GM12878 (cell line): Measurements from ENCODE around the gene LACTBL1. TPM values are rescaled to one million over a fixed set of nuclear protein-coding genes. Genes with fewer than 3 reads are reported as not detected.

Experiments
- ATAC-seq: fragments of 200-7000 bp; cut with Tn5 transposase; 3 replicates; pipeline ENCODE4 v1.9.1; 2020; ENCODE audit warnings: mild to moderate bottlenecking, moderate library complexity
- BruUV-seq: library from RNA; stranded (reverse); fragments of 400-500 nt; replicated peaks from 2 replicates; lab custom pipeline; 2021; lab: Mats Ljungman, UMichigan
- CTCF ChIA-PET: fragments of 300-600 bp; sonication (Branson Sonifier 250); formaldehyde crosslinking; extraction: SDS; loops from one replicate; lab custom pipeline; 2021; ENCODE audit warnings: inconsistent platforms; lab: Yijun Ruan, JAX
- POLR2A ChIA-PET: fragments of 350-600 bp; formaldehyde crosslinking; extraction: SDS; loops from one replicate; lab custom pipeline; 2021; ENCODE audit warnings: inconsistent platforms; lab: Charles Lee
- RAD21 ChIA-PET: fragments of 300-600 bp; sonication (Branson Sonifier 250); formaldehyde crosslinking; loops from one replicate; lab custom pipeline; 2023; ENCODE audit warnings: antibody characterized with exemption; ENCODE audit not compliant: unreplicated experiment; lab: Charles Lee
- SMC1A ChIA-PET: fragments of 300-600 bp; sonication (Branson Sonifier 250); formaldehyde crosslinking; loops from one replicate; lab custom pipeline; 2023; ENCODE audit not compliant: unreplicated experiment, uncharacterized antibody; lab: Charles Lee
- DNase-seq: peaks from one replicate; pipeline ENCODE4 v3.0.0-alpha.2; 2011; ENCODE audit warnings: low read depth, low spot score
- FAIRE-seq: peaks from 3 replicates; lab custom pipeline; 2011; peaks lifted over from hg19 to GRCh38; lab: Jason Lieb, UNC
- H2AFZ ChIP-seq: 2 replicates; pipeline ENCODE4 v1.6.0; 2011; ENCODE audit warnings: low read depth, low read length, control low read depth; ENCODE audit not compliant: control insufficient read depth
- H3K27ac ChIP-seq: 2 replicates; pipeline ENCODE4 v1.5.1; 2011; ENCODE audit warnings: control low read depth; ENCODE audit not compliant: control insufficient read depth, insufficient read depth
- H3K27me3 ChIP-seq, 2 experiments: replicated peaks in 1 of 2; 2 replicates each; pipeline versions ENCODE4 v1.6.0 to v1.6.1; 2011; ENCODE audit warnings: low read length in 1 of 2; ENCODE audit not compliant: control insufficient read depth in 2 of 2, insufficient read depth in 2 of 2
- H3K36me3 ChIP-seq, 2 experiments: 2 replicates each; pipeline ENCODE4 v1.5.1; 2011; ENCODE audit warnings: low read length in 1 of 2; ENCODE audit not compliant: control insufficient read depth in 2 of 2, insufficient read depth in 2 of 2
- H3K4me1 ChIP-seq: 2 replicates; pipeline ENCODE4 v1.6.1; 2011; ENCODE audit warnings: mild to moderate bottlenecking, low read length, moderate library complexity, mixed read lengths; ENCODE audit not compliant: control insufficient read depth, insufficient read depth
- H3K4me2 ChIP-seq: 2 replicates; pipeline ENCODE4 v1.6.0; 2011; ENCODE audit warnings: control low read depth; ENCODE audit not compliant: control insufficient read depth, insufficient read depth
- H3K4me3 ChIP-seq: fragments of 200-600 bp; sonication (generic); 2 replicates; pipeline ENCODE4 v1.5.1; 2016
- H3K79me2 ChIP-seq: 2 replicates; pipeline ENCODE4 v1.6.0; 2011; ENCODE audit warnings: low read length; ENCODE audit not compliant: control insufficient read depth, insufficient read depth
- H3K9ac ChIP-seq: 2 replicates; pipeline ENCODE4 v1.8.0; 2011; ENCODE audit warnings: low read length, control low read depth, mixed read lengths; ENCODE audit not compliant: control insufficient read depth, insufficient read depth
- H3K9me3 ChIP-seq: replicated peaks from 3 replicates; pipeline ENCODE4 v1.5.1; 2011; ENCODE audit warnings: mild to moderate bottlenecking, low read length; ENCODE audit not compliant: control insufficient read depth, insufficient read depth
- H4K20me1 ChIP-seq: 2 replicates; pipeline ENCODE4 v1.6.0; 2011; ENCODE audit not compliant: control insufficient read depth, insufficient read depth
- BRCA1 ChIP-seq: IDR thresholded peaks from 2 replicates; pipeline ENCODE4 v1.6.1; 2011; ENCODE audit warnings: low read depth, low read length, improper control_type of control experiment
- CEBPB ChIP-seq, 2 experiments: fragments of 150-350 bp in 1 of 2; IDR thresholded peaks; 2 replicates each; pipeline ENCODE4 v1.6.1; 2012 to 2014; ENCODE audit warnings: low read depth in 2 of 2, low read length in 2 of 2, borderline replicate concordance in 1 of 2, inconsistent platforms in 1 of 2
- IKZF2 ChIP-seq, 2 experiments: fragments of 450-650 bp; IDR thresholded peaks; 2 replicates each; pipeline ENCODE4 v1.6.1; 2017; ENCODE audit warnings: mild to moderate bottlenecking in 2 of 2, moderate library complexity in 2 of 2
- POU2F2 ChIP-seq: IDR thresholded peaks from 3 replicates; pipeline ENCODE4 v1.6.1; 2011; ENCODE audit warnings: low read depth, mild to moderate bottlenecking, low read length, borderline replicate concordance
- SRF ChIP-seq, 2 experiments: IDR thresholded peaks; 2 replicates each; pipeline ENCODE4 v1.6.1; 2011; ENCODE audit warnings: low read depth in 2 of 2, low read length in 2 of 2, mild to moderate bottlenecking in 1 of 2, moderate library complexity in 1 of 2
- TCF12 ChIP-seq: IDR thresholded peaks from 2 replicates; pipeline ENCODE4 v1.6.1; 2011; ENCODE audit warnings: low read depth, mild to moderate bottlenecking, low read length
- WRNIP1 ChIP-seq: IDR thresholded peaks from 2 replicates; pipeline ENCODE4 v1.6.1; 2011; ENCODE audit warnings: low read depth, low read length, improper control_type of control experiment, borderline replicate concordance
- WGBS: methylation state at CpG from one replicate; pipeline ENCODE4 v1.1.6; 2016; ENCODE audit warnings: low lambda C conversion rate; ENCODE audit not compliant: insufficient replicate concordance, insufficient coverage; ENCODE audit errors: missing lambda C conversion rate; 5-methylcytosine and 5-hydroxymethylcytosine counted together
- in situ Hi-C: fragments of 300-500 bp; cut with MboI; formaldehyde crosslinking; loops from 9 replicates; pipeline ENCODE4 v1.14.3; 2018; ENCODE audit warnings: mixed read lengths
- intact Hi-C: fragments of 100-400 bp; cut with micrococcal nuclease; formaldehyde crosslinking; loops from one replicate; pipeline ENCODE4 v1.14.2; 2022; ENCODE audit not compliant: unreplicated experiment
- polyA plus RNA-seq, 11 experiments: library from polyadenylated mRNA; depleted of rRNA in 4 of 11; unstranded in 6 of 11; stranded (reverse) in 5 of 11; fragments of >200 nt; fragmentation: Nextera tagmentation in 4 of 11; fragmentation: Illumina TruSeq in 1 of 11; extraction: Ambion mirVana in 4 of 11; extraction: Trizol in 1 of 11; gene quantifications; 1 replicate in 1 of 11; 2 replicates in 10 of 11; pipeline versions ENCODE4 v1.2.1 to v1.2.3, GENCODE V29; 2011 to 2016; ENCODE audit warnings: inconsistent platforms in 2 of 11, missing spikeins in 2 of 11, low read depth in 1 of 11
- total RNA-seq, 4 experiments: library from RNA; depleted of rRNA in 3 of 4; stranded (reverse); fragments of >200 nt in 3 of 4; fragmentation: Illumina TruSeq in 1 of 4; extraction: Trizol in 1 of 4; gene quantifications; 2 replicates each; pipeline versions ENCODE4 v1.2.1 to v1.2.3, GENCODE V29; 2013 to 2021
- TF ChIP-seq, protein P1 (sequence below): fragments of 450-650 bp; IDR thresholded peaks from 2 replicates; pipeline ENCODE4 v1.6.1; 2017; ENCODE audit warnings: borderline replicate concordance

LACTBL1 gene
- total and polyA plus RNA-seq, 10 of the 15 experiments (the other 5 are each of a cell fraction or from before 2014, with no cell fraction given): 0.08 TPM; not detected in 9

DNA sequence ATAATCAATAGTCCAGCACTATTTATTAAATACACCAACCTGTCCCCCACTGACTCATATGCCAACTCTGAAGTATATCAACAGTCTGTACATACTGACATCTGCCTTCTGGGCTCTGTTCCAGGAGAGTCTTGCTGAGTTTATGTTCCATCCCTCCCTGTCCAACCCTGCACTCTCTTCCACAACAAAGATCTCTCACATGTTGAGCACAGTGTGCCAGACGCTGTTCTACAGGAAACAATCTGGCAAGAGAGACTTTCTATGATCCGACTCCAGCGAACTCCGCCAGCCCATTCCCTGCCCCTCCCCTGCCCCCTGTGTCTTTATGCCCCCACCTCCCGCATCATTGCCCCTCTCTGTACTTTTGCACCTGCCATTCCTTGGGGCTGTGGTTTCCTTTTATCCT, 3.4 kb downstream of the LACTBL1 start (continued):
- no peak for TF ChIP-seq SRF (IDR thresholded peaks at IDR 0.05; ENCODE audit: low read depth in 2 of 2, low read length in 2 of 2)
- TF ChIP-seq TCF12: no peak
- TF ChIP-seq, protein P1, sequence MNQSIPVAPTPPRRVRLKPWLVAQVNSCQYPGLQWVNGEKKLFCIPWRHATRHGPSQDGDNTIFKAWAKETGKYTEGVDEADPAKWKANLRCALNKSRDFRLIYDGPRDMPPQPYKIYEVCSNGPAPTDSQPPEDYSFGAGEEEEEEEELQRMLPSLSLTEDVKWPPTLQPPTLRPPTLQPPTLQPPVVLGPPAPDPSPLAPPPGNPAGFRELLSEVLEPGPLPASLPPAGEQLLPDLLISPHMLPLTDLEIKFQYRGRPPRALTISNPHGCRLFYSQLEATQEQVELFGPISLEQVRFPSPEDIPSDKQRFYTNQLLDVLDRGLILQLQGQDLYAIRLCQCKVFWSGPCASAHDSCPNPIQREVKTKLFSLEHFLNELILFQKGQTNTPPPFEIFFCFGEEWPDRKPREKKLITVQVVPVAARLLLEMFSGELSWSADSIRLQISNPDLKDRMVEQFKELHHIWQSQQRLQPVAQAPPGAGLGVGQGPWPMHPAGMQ: no peak
- TF ChIP-seq CEBPB (IDR thresholded peaks at IDR 0.05; ENCODE audit: borderline replicate concordance in 1 of 2, low read depth in 2 of 2, low read length in 2 of 2): no peak
- TF ChIP-seq, all 136 proteins: peak for 0

DNA sequence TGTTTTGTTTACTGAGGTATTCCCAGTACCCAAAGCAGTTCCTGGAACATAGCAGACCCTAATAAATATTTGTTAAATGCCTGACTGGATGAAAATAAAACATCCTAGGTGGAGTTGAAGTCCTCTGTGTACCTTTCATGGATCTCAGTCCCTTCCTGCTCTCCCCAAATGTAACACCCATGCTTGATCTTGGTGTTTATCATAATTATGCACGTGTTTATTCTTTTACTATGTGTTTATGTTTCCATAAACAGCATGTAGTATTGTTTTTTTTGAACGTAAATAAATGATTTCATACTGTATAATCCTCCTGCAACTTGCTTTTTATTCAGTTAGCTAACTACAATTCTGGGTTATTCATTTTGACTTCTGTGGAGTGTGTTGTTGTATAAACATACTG, 4.8 kb downstream of the LACTBL1 start:
- H3K4me3 ChIP-seq: no peak overlapping the region
- FAIRE-seq (no peak), DNase-seq (no peak), ATAC-seq (no peak)
- H3K9ac ChIP-seq: no peak overlapping the region
- in situ Hi-C loops: no loop called here
- H2AFZ ChIP-seq: no peak overlapping the region
- no peaks in the 10 kb centered on the region for H3K4me1 ChIP-seq
- no peaks in the 10 kb centered on the region for H3K79me2 ChIP-seq
- H3K4me2 ChIP-seq: no peak overlapping the region
- no TSS peak for BruUV-seq
- H3K27me3 ChIP-seq: peaks cover 0 to 5% of the 10 kb centered on the region in 2 experiments; a peak in 3 of 4 replicates
- POLR2A ChIA-PET: no interaction called here
- no peak for TF ChIP-seq IKZF2 (IDR thresholded peaks at IDR 0.05)
- no peak for TF ChIP-seq BRCA1
- no peak for TF ChIP-seq WRNIP1
- TF ChIP-seq POU2F2: no peak
- H3K36me3 ChIP-seq: no peaks in the 10 kb centered on the region
- intact Hi-C loops: no loop called here
- WGBS: 8% methylated on average over 2 of the region's 2 CpGs
- H3K27ac ChIP-seq: no peak overlapping the region
- no peaks in the 10 kb centered on the region for H4K20me1 ChIP-seq
- RAD21 ChIA-PET: no interaction called here
- H3K9me3 ChIP-seq: no peaks in the 10 kb centered on the region; the same call in 2 of the 3 replicates
- SMC1A ChIA-PET: no interaction called here
- CTCF ChIA-PET: no interaction called here
